Measurements from ENCODE around the gene MAD1L1. TPM values are rescaled to one million over a fixed set of nuclear protein-coding genes. Genes with fewer than 3 reads are reported as not detected.

Gene MAD1L1
- total and polyA plus RNA-seq, 2 of the 13 experiments (the other 11 are each of a cell fraction or from before 2014, with no cell fraction given): 17.4 to 64.7 TPM

DNA sequence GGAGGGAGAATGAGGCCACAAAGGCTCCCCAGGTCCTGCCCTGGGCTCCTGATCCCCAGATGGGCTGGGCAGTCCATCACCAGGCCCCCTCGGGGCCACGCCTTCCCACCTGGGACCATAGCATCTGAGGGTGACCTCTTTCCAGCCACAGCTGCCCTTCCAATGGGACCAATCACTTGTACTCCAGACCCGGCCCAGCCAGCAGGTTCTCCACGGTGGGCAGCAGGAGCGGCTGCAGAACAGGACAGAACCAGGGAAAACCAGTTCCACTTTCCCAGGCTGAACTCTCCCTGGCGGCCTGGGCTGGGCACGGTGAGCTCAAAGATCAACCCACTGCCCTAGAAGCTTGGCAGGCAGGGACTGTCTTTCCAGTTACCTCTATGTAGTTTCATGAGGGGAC, 257.6 kb downstream of the MAD1L1 start (continued):
- TF ChIP-seq, protein P1, sequence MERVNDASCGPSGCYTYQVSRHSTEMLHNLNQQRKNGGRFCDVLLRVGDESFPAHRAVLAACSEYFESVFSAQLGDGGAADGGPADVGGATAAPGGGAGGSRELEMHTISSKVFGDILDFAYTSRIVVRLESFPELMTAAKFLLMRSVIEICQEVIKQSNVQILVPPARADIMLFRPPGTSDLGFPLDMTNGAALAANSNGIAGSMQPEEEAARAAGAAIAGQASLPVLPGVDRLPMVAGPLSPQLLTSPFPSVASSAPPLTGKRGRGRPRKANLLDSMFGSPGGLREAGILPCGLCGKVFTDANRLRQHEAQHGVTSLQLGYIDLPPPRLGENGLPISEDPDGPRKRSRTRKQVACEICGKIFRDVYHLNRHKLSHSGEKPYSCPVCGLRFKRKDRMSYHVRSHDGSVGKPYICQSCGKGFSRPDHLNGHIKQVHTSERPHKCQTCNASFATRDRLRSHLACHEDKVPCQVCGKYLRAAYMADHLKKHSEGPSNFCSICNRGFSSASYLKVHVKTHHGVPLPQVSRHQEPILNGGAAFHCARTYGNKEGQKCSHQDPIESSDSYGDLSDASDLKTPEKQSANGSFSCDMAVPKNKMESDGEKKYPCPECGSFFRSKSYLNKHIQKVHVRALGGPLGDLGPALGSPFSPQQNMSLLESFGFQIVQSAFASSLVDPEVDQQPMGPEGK (CRISPR knock-in tag; IDR thresholded peaks at IDR 0.05): no peak
- no peak for TF ChIP-seq ZKSCAN8 (CRISPR knock-in tag; IDR thresholded peaks at IDR 0.05; ENCODE audit: borderline replicate concordance)
- TF ChIP-seq ZNF749 (CRISPR knock-in tag; IDR thresholded peaks at IDR 0.05; ENCODE audit: borderline replicate concordance): no peak
- no peak for TF ChIP-seq ZNF230 (CRISPR knock-in tag; IDR thresholded peaks at IDR 0.05)
- no peak for TF ChIP-seq ZNF777 (CRISPR knock-in tag; IDR thresholded peaks at IDR 0.05)
- no peak for TF ChIP-seq ZFP37 (CRISPR knock-in tag; IDR thresholded peaks at IDR 0.05; ENCODE audit: borderline replicate concordance)
- no peak for TF ChIP-seq CEBPG (CRISPR knock-in tag; IDR thresholded peaks at IDR 0.05)
- no peak for TF ChIP-seq TOE1 (CRISPR knock-in tag; IDR thresholded peaks at IDR 0.05)
- TF ChIP-seq ZNF251 (CRISPR knock-in tag; IDR thresholded peaks at IDR 0.05): no peak

DNA sequence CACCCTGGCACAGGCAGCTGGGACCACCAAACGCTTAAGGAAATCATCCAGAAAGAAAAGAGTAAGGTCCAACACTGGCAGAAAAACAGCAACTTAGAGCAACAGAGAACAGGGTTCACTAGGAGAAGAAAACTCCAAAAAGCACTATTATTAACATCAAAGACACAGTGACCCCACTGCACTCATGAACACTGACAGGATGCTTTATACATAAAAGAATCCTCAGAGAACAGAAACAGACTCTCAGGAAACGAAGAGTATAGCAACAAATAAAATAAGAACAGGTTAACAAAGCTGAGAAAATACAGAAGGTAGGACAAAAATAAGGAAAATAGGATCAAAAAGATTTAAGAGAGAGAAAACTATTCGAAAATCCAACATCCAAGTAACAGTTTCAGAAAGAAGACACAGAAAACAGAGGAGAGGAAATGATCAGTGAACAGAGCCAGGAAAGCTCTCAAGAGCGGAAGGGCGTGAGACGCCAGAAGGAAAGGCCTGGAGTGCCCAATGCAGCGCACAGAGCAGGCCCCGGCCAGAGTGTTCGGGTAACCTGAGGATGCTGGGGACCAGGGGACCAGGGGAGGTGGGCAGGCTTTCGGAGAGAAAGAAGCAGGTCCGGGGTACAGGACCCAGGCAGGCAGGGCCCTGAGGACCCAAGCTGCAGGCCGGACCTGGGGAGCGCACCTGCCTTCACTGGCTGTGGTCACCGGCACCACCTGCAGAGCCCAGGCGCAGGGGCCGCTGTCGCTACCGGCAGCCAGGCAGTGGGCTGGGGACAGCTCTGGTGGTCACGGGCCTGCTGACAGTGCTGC, 258.2 kb downstream of the MAD1L1 start:
- no peaks in the 10 kb centered on the region for H3K4me1 ChIP-seq (ENCODE audit: insufficient read depth, low read length)
- H3K36me3 ChIP-seq (replicated peaks in 1 of 2; ENCODE audit: control insufficient read depth in 1 of 2, insufficient read depth in 2 of 2, low read length in 2 of 2): peaks cover 4 to 16% of the 10 kb centered on the region in 2 experiments; a peak in 3 of 5 replicates
- ChIA-PET POLR2A (no interaction called here), CTCF (ENCODE audit: low intra/inter-chr PET ratio, low total read pairs) (no interaction called here)
- no peak overlapping the region for H3K4me2 ChIP-seq (ENCODE audit: low read depth, low read length)
- H3K9me3 ChIP-seq (ENCODE audit: low read length): no peaks in the 10 kb centered on the region
- no peak overlapping the region for H2AFZ ChIP-seq (ENCODE audit: low read length)
- H3K9ac ChIP-seq (ENCODE audit: insufficient read depth, low read depth, low read length): no peak overlapping the region
- ATAC-seq (no peak), DNase-seq (ENCODE audit: low spot score) (no peak), FAIRE-seq (no peak)
- no peaks in the 10 kb centered on the region for H4K20me1 ChIP-seq (ENCODE audit: insufficient read depth, low read length)
- in situ Hi-C loops (cut with HindIII; ENCODE audit: extremely low pct_ligation_motif_present, low pct_unique_long_range_greater_than_20kb): no loop called here
- H3K27ac ChIP-seq (ENCODE audit: extremely low read length, insufficient read depth, low read length): no peak overlapping the region
- BruUV-seq (replicated peaks): no TSS peak
- H3K79me2 ChIP-seq (ENCODE audit: insufficient read depth, low read length): no peaks in the 10 kb centered on the region
- intact Hi-C loops (cut with micrococcal nuclease; ENCODE audit: unreplicated experiment): no loop called here
- H3K4me3 ChIP-seq (replicated peaks in 1 of 3; ENCODE audit: insufficient read depth in 1 of 3, low read depth in 2 of 3, low read length in 3 of 3): no peak overlapping the region
- TF ChIP-seq FOXJ3 (CRISPR knock-in tag; IDR thresholded peaks at IDR 0.05; ENCODE audit: borderline replicate concordance): no peak
- no peak for TF ChIP-seq SETDB1 (CRISPR knock-in tag; IDR thresholded peaks at IDR 0.05; ENCODE audit: borderline replicate concordance)
- TF ChIP-seq ZFP37 (CRISPR knock-in tag; IDR thresholded peaks at IDR 0.05; ENCODE audit: borderline replicate concordance): no peak
- TF ChIP-seq, protein P2, sequence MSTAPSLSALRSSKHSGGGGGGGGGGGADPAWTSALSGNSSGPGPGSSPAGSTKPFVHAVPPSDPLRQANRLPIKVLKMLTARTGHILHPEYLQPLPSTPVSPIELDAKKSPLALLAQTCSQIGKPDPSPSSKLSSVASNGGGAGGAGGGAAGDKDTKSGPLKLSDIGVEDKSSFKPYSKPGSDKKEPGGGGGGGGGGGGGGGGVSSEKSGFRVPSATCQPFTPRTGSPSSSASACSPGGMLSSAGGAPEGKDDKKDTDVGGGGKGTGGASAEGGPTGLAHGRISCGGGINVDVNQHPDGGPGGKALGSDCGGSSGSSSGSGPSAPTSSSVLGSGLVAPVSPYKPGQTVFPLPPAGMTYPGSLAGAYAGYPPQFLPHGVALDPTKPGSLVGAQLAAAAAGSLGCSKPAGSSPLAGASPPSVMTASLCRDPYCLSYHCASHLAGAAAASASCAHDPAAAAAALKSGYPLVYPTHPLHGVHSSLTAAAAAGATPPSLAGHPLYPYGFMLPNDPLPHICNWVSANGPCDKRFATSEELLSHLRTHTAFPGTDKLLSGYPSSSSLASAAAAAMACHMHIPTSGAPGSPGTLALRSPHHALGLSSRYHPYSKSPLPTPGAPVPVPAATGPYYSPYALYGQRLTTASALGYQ (CRISPR knock-in tag; IDR thresholded peaks at IDR 0.05): no peak
- TF ChIP-seq, protein P3, sequence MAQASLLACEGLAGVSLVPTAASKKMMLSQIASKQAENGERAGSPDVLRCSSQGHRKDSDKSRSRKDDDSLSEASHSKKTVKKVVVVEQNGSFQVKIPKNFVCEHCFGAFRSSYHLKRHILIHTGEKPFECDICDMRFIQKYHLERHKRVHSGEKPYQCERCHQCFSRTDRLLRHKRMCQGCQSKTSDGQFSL (CRISPR knock-in tag; IDR thresholded peaks at IDR 0.05): no peak
- no peak for TF ChIP-seq TCF7 (IDR thresholded peaks at IDR 0.05; ENCODE audit: low read depth)
- TF ChIP-seq NPAS2 (CRISPR knock-in tag; IDR thresholded peaks at IDR 0.05; ENCODE audit: borderline replicate concordance): no peak
- TF ChIP-seq SRSF9 (IDR thresholded peaks at IDR 0.05; ENCODE audit: borderline replicate concordance, insufficient read depth, low read depth, low read length, poor library complexity, severe bottlenecking): no peak
- TF ChIP-seq MEIS2 (CRISPR knock-in tag; IDR thresholded peaks at IDR 0.05): no peak
- no peak for TF ChIP-seq KLF6 (CRISPR knock-in tag; IDR thresholded peaks at IDR 0.05)
- TF ChIP-seq RNF2 (conservative IDR thresholded peaks at IDR 0.05; ENCODE audit: low read depth): no peak
- 89% methylated on average over 16 of the region's 19 CpGs for WGBS (ENCODE audit: low lambda C conversion rate)
- no peaks in the 10 kb centered on the region for H3K27me3 ChIP-seq (ENCODE audit: control insufficient read depth in 1 of 2, insufficient read depth in 2 of 2, low read length in 2 of 2)

All from HepG2 (cell line).